ENCODE results near the gene MAP2K4. TPM values are rescaled to one million over a fixed set of nuclear protein-coding genes. Genes with fewer than 3 reads are reported as not detected.

MAP2K4 gene
- total RNA-seq, 1 donor from 2014 or later = 36.5 TPM

- no peak for TF ChIP-seq CTCF (IDR thresholded peaks at IDR 0.05)
- Histone ChIP-seq H3K27me3 (no peaks in the 10 kb centered on the region), H3K36me3 (peaks cover 6% of the 10 kb centered on the region), H3K4me3 (no peak overlapping the region), H3K27ac (no peak overlapping the region), H3K9me3 (no peaks in the 10 kb centered on the region), H3K4me1 (no peaks in the 10 kb centered on the region)
- ATAC-seq = no peak
- intact Hi-C loops (cut with DNase I) = no loop called here
- no peak for DNase-seq
Measured at GRCh38 chr17:12088035-12088434, 67.4 kb downstream of the MAP2K4 start.

- no peak for TF ChIP-seq CTCF (IDR thresholded peaks at IDR 0.05)
- no peak for DNase-seq
Measured at GRCh38 chr17:12089809-12090384, 69.2 kb downstream of the MAP2K4 start.

GRCh38 chr17:12094336-12094735 lies 73.7 kb downstream of the MAP2K4 start:
- no peaks in the 10 kb centered on the region for H3K9me3 ChIP-seq
- peaks cover 16% of the 10 kb centered on the region for H3K36me3 ChIP-seq
- DNase-seq (no peak), ATAC-seq (no peak)
- no peak overlapping the region for H3K27ac ChIP-seq
- TF ChIP-seq CTCF (IDR thresholded peaks at IDR 0.05) = no peak
- intact Hi-C loops (cut with DNase I) = no loop called here
- H3K4me3 ChIP-seq = no peak overlapping the region
- H3K4me1 ChIP-seq = no peaks in the 10 kb centered on the region
- H3K27me3 ChIP-seq = no peaks in the 10 kb centered on the region

More at GRCh38 chr17:12089809-12090384, 69.2 kb downstream of the MAP2K4 start:
- Histone ChIP-seq H3K4me1 (no peaks in the 10 kb centered on the region), H3K27me3 (no peaks in the 10 kb centered on the region), H3K4me3 (no peak overlapping the region), H3K27ac (no peak overlapping the region), H3K36me3 (no peaks in the 10 kb centered on the region), H3K9me3 (no peaks in the 10 kb centered on the region)
- no peak for ATAC-seq
- intact Hi-C loops (cut with DNase I) = no loop called here

- no peak for DNase-seq
- Histone ChIP-seq H3K9me3 (no peaks in the 10 kb centered on the region), H3K36me3 (peaks cover 16% of the 10 kb centered on the region), H3K27me3 (no peaks in the 10 kb centered on the region), H3K27ac (no peak overlapping the region), H3K4me1 (no peaks in the 10 kb centered on the region), H3K4me3 (no peak overlapping the region)
- no peak for TF ChIP-seq CTCF (IDR thresholded peaks at IDR 0.05)
- intact Hi-C loops (cut with DNase I) = no loop called here
- no peak for ATAC-seq
Measured at GRCh38 chr17:12095522-12095921, 74.8 kb downstream of the MAP2K4 start.

- TF ChIP-seq CTCF (IDR thresholded peaks at IDR 0.05) = no peak
- Histone ChIP-seq H3K4me3 (no peak overlapping the region), H3K27me3 (no peaks in the 10 kb centered on the region), H3K4me1 (no peaks in the 10 kb centered on the region), H3K27ac (no peak overlapping the region), H3K9me3 (no peaks in the 10 kb centered on the region), H3K36me3 (peaks cover 16% of the 10 kb centered on the region)
- ATAC-seq (no peak), DNase-seq (no peak)
- intact Hi-C loops (cut with DNase I) = no loop called here
Measured at GRCh38 chr17:12097326-12097725, 76.6 kb downstream of the MAP2K4 start.

GRCh38 chr17:12098568-12098967 lies 77.9 kb downstream of the MAP2K4 start:
- Histone ChIP-seq H3K27me3 (no peaks in the 10 kb centered on the region), H3K4me3 (no peak overlapping the region), H3K4me1 (no peaks in the 10 kb centered on the region), H3K36me3 (peaks cover 16% of the 10 kb centered on the region), H3K27ac (no peak overlapping the region), H3K9me3 (no peaks in the 10 kb centered on the region)
- DNase-seq (no peak), ATAC-seq (no peak)
- intact Hi-C loops (cut with DNase I) = no loop called here
- TF ChIP-seq CTCF (IDR thresholded peaks at IDR 0.05) = no peak
